GM18520 (cell line): Measurements from ENCODE around the gene COMMD9.

ENCODE experiments used
- ATAC-seq: cut with Tn5 transposase; IDR thresholded peaks from one replicate; pipeline ENCODE4 v1.9.1; 2021; ENCODE audit not compliant: unreplicated experiment

Gene COMMD9

DNA sequence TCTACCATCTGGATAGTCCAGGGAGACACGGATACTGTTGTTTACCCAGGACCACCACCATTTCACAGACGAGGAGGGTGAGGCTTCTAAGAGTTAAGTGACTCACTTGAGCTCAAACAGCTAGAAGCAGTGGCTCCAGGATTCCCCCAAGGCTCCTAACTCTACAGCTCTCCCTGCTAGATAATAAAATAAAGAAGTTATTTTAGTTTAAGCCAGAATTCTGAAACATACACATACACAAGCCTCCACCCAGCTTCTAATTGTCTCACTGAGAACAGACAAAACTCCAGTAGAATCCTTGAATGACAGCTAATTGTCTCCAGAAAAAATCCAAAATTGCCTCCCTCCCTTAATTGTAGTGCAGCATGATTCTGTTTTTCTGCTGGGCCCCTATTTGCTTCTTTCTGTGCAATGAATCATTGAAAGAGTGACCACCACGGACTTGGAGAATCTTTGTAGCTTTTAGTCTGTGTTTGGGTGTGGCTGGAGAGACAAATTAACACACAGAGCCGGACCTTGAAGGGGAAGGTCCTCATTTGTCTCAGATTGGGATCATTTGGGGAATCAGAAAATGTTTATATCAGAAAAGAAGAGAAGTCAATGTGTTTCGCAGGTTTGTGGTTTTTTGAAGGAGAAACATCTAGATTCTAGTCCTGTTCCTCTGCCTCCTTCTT, 64.9 kb downstream of the COMMD9 start:
- no peak for ATAC-seq

DNA sequence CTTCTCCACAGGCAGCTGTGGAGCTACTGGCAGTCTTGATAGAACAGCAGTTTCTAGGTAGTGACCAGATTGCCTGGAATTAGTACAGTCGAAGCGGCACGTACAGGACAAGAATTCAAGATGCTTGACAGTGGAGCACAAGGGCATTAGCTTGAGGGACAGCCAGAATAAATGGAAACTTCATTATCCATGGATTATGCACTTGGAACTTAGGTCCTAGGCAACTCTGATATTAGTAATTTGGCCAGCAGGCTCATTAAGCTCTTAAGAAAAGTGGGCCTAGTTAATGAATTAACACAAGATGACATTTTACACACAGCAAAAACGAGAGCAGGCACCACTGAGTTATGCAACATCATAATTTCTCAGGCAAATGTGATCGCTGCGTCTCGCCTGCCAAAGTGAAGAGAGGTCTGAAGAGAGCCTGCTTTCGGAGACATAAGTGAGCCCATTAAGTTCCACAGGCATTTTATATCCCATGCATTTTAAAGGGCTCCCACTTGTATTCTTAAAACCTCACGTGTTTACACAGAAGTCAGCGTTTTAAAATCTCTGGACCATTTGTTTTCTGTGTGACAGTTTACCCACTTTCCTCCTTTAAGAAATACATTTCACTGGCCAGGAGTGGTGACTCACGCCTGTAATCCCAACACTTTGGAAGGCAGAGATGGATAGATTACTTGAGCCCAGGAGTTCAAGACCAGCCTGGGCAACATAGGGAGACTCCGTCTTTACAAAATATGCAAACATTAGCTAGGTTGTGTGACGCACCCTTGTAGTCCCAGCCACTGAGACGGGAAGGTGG, 66.2 kb downstream of the COMMD9 start:
- ATAC-seq = no peak
